K562 treated with DMSO at 1 percent for 24 hours (cell line): ENCODE data around the gene PROX2. TPM values are rescaled to one million over a fixed set of nuclear protein-coding genes. Genes with fewer than 3 reads are reported as not detected.

ENCODE experiments used
- total RNA-seq: library from RNA; unstranded; fragments of 300-600 nt; gene quantifications from 2 replicates; pipeline ENCODE4 v1.2.3, GENCODE V29; 2022; ENCODE audit warnings: low read depth; ENCODE audit not compliant: insufficient read depth

Gene PROX2
- total RNA-seq = 0.08 TPM in 1 of 2 replicates, not detected in the other

GRCh38 chr14:74875941-74876913, at the start of gene PROX2:
PROX2 (minus strand) TSS chr14:74876145; CDS start chr14:74863834, 12,311 bp downstream.

GRCh38 chr14:74922752-74923401, 46.9 kb upstream of the PROX2 start, which contains the start of gene RPS6KL1:
RPS6KL1 (minus strand) TSS chr14:74923260; CDS start chr14:74921541, 1,719 bp downstream.

GRCh38 chr14:74881431-74882102, 5.6 kb upstream of the PROX2 start, which contains the start of gene DLST:
DLST (plus strand) TSS chr14:74881916; CDS start chr14:74881954, 38 bp downstream.

Other genes starting within 250 kb of the PROX2 start
- gene AREL1, start 163.1 kb downstream of the PROX2 start, total RNA-seq = 11.5 and 12.6 TPM in 2 replicates
- 23.3 and 23.9 TPM in 2 replicates for gene FCF1, start 163.0 kb downstream of the PROX2 start, total RNA-seq
- 19.0 and 21.4 TPM in 2 replicates for gene YLPM1, start 112.8 kb downstream of the PROX2 start, total RNA-seq
- gene DLST, start 5.8 kb upstream of the PROX2 start, total RNA-seq = 40.8 and 43.9 TPM in 2 replicates
- gene RPS6KL1, start 47.1 kb upstream of the PROX2 start, total RNA-seq = 2.7 and 4.0 TPM in 2 replicates
- gene PGF, start 79.5 kb upstream of the PROX2 start, total RNA-seq = 1.1 and 2.0 TPM in 2 replicates
- 25.6 and 33.0 TPM in 2 replicates for gene EIF2B2, start 126.8 kb upstream of the PROX2 start, total RNA-seq
- gene MLH3, start 175.3 kb upstream of the PROX2 start, total RNA-seq = 3.6 and 3.8 TPM in 2 replicates
- 37.6 and 41.1 TPM in 2 replicates for gene ACYP1, start 187.9 kb upstream of the PROX2 start, total RNA-seq
- 8.4 and 8.8 TPM in 2 replicates for gene ZC2HC1C, start 193.5 kb upstream of the PROX2 start, total RNA-seq